Ureter (tissue), 1 donor: ENCODE data around the gene C16orf95. TPM values are rescaled to one million over a fixed set of nuclear protein-coding genes. Genes with fewer than 3 reads are reported as not detected.
A peak's percentile ranks its signal among the peaks of the same experiment; 100 is the strongest.
"Not testable (repeated sequence)": the region's sequence is repeated elsewhere in the genome, so short reads cannot be mapped to it uniquely, and the experiment has no call there.

Experiments
- DNase-seq: peaks from one replicate; pipeline ENCODE4 v3.0.0-alpha.2; 2020; ENCODE audit warnings: low spot score
- total RNA-seq: library from RNA; stranded (reverse); gene quantifications from one replicate; pipeline ENCODE4 v1.2.4, GENCODE V29; 2023
- donor health status: DM: yes; HTN: yes; CAD: no.

Gene C16orf95
- 4.2 TPM for total RNA-seq

- peak; percentile 98 for DNase-seq
Observed at GRCh38 chr16:87316923-87317749, at the start of gene C16orf95. TSS of gene C16orf95 (minus strand) at chr16:87317392. CDS start at chr16:87317242, 150 bp downstream.

GRCh38 chr16:87366930-87367329 is 49.7 kb upstream of the C16orf95 start:
- no peak for DNase-seq

- DNase-seq, result no peak
Observed at GRCh38 chr16:87366288-87366687, 49.1 kb upstream of the C16orf95 start.

- DNase-seq, result no peak
Observed at GRCh38 chr16:87365021-87365713, 48.0 kb upstream of the C16orf95 start.

GRCh38 chr16:87363771-87364455 is 46.7 kb upstream of the C16orf95 start:
- DNase-seq, result no peak

- DNase-seq, result not testable (repeated sequence)
Observed at GRCh38 chr16:87362828-87363559, 45.8 kb upstream of the C16orf95 start.

- DNase-seq, result no peak
Observed at GRCh38 chr16:87361916-87362619, 44.9 kb upstream of the C16orf95 start.

GRCh38 chr16:87360862-87361610 is 43.8 kb upstream of the C16orf95 start:
- no peak for DNase-seq

GRCh38 chr16:87359121-87359520 is 41.9 kb upstream of the C16orf95 start:
- no peak for DNase-seq

- DNase-seq, result no peak
Observed at GRCh38 chr16:87358696-87359095, 41.5 kb upstream of the C16orf95 start.

GRCh38 chr16:87358250-87358649 is 41.1 kb upstream of the C16orf95 start:
- DNase-seq, result no peak

GRCh38 chr16:87356491-87356853 is 39.3 kb upstream of the C16orf95 start:
- no peak for DNase-seq

- DNase-seq, result no peak
Observed at GRCh38 chr16:87353613-87354012, 36.4 kb upstream of the C16orf95 start.

- DNase-seq, result no peak
Observed at GRCh38 chr16:87352818-87353217, 35.6 kb upstream of the C16orf95 start.

- no peak for DNase-seq
Observed at GRCh38 chr16:87351320-87351698, 34.1 kb upstream of the C16orf95 start.

GRCh38 chr16:87350681-87351319 is 33.6 kb upstream of the C16orf95 start:
- DNase-seq, result no peak

- DNase-seq, result no peak
Observed at GRCh38 chr16:87350031-87350430, 32.8 kb upstream of the C16orf95 start.

- no peak for DNase-seq
Observed at GRCh38 chr16:87348616-87349157, 31.5 kb upstream of the C16orf95 start.

GRCh38 chr16:87347932-87348615 is 30.9 kb upstream of the C16orf95 start:
- no peak for DNase-seq
